ENCODE measurements around the gene ALOX12B.
"Not testable (repeated sequence)": the region's sequence is repeated elsewhere in the genome, so short reads cannot be mapped to it uniquely, and the experiment has no call there.

The ALOX12B gene

DNA sequence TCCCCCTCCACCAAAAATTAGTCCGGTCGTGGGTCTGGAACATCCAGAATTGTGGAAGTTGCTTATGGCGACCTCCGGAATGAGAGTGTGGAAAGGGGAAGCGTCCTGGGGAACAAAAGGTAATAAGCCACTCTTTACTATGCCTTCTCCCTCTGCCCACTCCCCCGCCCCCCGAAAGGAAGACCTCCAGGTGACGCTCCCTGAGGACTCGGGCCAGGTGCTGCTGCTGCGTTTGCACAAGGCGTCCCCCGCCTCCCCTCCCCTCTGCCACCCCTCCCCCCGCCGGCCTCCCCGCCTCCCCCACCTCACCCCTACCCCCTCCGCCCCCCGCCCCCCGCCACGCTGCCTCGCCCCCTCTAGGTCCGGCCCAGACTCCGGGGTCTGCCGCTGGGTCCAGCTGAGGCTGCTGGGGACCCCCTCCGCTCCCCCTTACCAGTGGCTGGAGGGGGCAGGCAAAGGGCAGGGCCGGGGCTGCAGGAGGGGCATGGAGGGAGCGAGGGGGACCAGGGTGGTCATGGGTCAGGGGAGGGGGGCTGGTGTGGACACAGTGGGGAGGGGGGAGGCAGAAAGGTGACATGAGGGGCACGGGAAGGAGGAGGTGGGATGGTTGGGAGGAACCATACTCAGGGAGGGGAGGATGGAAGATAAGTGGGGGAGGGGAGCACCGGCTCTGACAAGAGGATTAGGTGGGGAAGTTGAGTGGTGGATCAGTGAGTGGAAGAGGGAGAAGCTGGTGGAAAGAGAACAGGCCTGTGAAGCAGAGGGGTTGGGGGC lies 23.6 kb downstream of the ALOX12B start:
- DNase-seq (ENCODE audit: low spot score): no peak

DNA sequence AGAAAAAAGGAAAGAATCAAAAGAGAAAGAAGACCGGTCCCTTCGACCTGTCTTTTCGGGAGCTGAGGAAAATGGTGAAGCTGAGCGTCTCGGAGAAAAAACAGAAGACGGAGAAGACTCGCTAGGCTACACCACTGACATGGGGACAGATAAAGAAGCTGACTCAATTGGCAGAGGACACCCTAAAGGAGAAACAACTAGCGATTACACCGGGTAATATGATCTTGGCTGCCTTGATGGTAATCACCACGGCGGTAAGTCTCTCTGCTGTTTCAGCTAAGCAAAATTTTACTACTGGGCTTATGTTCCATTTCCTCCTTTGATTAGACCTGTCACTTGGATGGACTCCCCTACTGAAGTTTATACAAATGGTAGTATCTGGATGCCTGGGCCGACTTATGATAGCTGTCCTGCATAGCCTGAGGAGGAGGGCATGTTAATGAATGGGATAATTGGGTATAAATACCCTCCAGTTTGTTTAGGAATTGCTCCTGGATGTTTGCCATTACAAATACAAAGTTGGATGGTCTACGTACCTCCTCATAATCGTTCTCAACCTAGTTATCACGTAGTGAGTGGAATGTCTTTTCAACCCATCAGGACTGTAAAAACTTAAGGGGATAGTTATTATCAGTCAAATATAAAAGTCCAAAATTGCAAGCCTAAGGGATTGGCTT lies 24.6 kb downstream of the ALOX12B start:
- no peak for DNase-seq (ENCODE audit: low spot score)

DNA sequence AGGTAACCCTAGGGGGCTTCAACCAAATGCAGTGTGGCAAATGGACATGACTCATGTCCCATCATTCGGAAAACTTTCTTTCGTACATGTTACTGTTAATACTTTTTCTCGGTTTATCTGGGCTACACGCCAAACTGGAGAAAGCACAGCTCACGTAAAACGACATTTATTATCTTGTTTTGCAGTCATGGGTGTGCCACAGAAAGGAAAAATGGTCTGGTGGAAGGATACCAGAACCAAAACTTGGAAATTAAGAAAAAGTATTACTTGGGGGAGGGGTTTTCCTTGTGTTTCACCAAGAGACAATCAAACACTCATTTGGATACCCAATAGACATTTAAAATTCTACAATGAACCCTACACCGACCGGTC lies 25.1 kb downstream of the ALOX12B start:
- no peak for DNase-seq (ENCODE audit: low spot score)

DNA sequence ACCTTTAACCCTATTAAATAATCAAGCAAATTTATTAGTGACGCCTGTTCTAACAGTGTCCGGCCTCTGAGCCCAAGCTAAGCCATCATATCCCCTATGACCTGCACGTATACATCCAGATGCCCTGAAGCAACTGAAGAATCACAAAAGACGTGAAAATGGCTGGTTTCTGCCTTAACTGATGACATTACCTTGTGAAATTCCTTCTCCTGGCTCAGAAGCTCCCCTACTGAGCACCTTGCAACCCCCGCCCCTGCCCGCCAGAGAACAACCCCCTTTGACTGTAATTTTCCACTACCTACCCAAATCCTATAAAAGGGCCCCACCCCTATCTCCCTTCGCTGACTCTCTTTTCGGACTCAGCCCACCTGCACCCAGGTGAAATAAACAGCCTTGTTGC lies 25.7 kb downstream of the ALOX12B start:
- DNase-seq (ENCODE audit: low spot score): not testable (repeated sequence)

DNA sequence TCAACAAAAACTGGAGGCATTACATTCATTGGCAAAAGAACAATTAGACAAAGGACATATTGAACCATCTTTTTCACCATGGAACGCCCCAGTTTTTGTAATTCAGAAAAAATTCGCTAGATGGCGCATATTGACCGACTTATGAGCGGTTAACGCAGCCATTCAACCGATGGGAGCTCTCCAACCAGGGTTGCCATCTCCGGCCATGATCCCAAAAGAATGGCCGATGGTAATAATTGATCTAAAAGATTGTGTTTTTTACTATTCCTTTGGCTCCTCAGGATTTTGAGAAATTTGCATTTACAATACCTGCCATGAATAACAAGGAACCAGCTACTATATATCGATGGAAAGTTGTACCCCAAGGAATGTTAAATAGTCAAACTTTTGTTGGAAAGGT lies 27.2 kb downstream of the ALOX12B start:
- peak; percentile 76 for DNase-seq (ENCODE audit: low spot score)

DNA sequence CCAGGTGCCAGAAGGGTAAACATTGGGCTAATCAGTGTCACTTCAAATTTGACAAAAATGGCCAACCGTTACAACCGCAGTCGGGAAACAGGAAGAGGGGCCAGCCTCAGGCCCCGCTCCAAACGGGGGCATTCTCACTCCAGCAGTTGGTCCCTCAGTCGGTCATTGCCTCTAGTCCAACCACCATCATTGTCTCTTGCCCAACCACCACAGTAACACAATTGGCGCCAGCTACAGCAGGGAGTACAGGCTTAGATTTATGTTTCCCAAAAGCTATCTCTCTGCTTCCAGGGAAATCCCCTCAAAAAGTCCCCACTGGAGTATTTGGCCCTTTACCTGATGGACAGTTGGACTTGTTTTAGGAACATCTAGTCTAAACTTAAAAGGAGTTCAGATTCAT lies 28.4 kb downstream of the ALOX12B start:
- DNase-seq (ENCODE audit: low spot score): no peak

DNA sequence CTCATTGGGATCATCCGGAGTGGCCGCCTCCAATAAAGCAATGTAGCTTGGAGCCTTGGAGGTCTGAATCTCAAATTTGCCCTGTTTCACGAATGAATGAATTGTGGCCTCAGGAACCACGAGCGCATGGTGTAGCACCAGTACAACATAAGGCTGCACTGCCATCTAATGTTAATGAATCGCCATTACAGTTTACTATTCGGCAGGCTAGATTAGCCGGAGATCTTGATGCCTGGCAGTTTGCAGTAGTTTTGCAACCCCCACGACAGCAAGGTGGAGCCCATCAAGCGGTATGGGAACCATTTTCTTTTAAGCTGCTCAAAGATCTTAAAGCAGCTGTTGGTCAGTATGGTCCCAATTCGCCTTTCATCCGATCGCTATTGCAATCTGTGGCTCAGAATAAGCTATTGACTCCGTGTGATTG lies 29.8 kb downstream of the ALOX12B start:
- peak; percentile 74 for DNase-seq (ENCODE audit: low spot score)

DNA sequence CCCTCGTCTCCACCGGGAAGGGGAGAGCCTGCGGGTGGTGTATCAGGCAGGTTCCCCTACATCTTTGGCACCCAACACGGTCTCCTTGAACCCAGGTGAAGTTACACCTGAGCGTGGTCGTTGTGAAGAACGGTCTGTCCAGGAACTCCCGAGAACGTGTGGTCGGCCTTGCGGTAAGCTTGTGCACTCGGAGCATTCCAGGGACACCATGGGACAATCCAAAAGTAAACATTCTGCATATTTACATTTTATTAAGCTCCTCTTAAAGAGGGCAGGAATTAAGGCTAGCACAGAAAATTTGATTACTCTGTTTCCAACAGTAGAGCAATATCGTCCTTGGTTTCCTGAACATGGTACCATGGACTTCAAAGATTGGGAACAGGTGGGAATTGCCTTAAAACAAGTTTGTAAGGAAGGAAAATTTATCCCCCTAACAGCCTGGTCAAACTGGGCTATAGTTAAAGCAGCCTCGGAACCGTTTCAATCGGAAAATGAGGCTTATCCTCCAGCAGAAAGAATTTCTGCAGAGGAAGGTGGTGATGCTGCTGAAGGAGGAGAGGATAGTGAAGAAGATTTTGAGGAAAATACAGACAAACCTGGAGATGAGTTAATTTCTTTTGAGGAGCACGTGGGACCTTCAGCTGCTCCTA lies 30.4 kb downstream of the ALOX12B start:
- no peak for DNase-seq (ENCODE audit: low spot score)

DNA sequence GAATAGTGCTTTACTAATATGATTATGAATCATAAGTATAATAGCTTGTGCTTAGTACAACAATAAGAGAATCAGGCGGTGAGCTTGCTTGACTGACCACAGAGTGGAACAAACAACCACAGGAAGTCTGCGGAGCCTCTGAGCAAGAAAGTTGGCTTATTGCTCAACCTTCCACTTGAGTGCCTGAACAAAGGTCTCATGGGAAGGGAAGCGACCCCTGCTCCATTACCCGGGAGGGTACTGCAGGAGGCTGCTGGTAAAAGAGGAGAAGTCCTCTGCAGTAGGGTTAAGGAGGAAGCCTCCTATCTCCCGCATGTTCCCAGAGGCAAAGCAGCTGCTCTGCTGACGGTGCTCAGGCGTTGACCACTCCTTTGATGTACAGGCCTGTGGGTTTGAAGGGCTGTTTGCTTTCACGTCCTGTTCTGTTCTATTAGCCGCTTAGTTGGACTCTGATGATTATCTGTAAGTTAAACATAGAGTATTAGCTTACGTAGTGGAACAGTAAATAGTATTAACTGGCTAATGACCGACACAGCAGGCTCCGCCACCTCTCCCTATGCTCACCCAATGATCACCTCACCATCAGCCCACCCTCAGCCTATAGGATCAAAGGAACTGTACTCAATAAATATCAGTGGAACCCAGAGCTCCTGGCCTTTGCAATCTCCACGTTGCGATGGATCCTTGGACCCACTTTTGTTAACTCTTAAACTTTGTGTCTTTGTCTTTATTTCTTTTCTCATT lies 31.1 kb downstream of the ALOX12B start:
- DNase-seq (ENCODE audit: low spot score): no peak

DNA sequence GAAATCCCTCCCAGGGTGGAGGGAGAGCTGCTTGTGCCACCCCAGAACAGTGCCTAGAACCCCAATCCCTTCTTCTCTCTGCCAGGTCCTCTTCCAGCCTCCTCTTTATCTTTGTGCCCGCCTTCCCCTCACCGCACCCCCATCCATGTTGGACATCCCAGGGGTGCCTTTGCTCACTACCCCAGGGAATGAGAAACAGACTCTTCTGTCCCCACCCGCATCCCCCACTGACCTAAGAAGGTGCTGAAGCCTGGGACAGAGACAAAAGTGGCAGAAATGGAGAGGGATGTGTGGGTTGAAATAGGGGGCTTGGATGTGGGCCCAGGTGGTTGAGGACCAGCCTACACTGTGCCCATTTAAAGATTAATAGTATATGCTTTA lies 31.7 kb downstream of the ALOX12B start:
- no peak for DNase-seq (ENCODE audit: low spot score)

DNA sequence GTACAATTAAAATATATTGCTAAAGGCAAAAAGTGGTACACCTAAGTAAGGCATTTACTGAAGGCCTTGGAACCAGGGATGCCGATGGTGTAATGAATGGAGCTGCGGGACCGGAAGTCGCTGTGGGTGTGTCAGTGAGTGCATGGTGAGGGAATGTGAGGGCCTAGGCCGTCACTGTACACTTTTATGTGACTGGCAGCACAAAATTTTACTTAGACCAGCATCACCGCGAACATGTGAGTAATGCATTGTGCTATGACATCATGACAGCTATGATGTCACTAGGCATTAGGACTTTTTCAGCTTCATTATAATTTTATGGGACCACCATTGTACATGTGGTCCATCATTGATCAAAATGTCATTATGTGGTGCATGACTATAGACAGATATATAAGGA lies 33.9 kb downstream of the ALOX12B start:
- DNase-seq (ENCODE audit: low spot score): no peak

DNA sequence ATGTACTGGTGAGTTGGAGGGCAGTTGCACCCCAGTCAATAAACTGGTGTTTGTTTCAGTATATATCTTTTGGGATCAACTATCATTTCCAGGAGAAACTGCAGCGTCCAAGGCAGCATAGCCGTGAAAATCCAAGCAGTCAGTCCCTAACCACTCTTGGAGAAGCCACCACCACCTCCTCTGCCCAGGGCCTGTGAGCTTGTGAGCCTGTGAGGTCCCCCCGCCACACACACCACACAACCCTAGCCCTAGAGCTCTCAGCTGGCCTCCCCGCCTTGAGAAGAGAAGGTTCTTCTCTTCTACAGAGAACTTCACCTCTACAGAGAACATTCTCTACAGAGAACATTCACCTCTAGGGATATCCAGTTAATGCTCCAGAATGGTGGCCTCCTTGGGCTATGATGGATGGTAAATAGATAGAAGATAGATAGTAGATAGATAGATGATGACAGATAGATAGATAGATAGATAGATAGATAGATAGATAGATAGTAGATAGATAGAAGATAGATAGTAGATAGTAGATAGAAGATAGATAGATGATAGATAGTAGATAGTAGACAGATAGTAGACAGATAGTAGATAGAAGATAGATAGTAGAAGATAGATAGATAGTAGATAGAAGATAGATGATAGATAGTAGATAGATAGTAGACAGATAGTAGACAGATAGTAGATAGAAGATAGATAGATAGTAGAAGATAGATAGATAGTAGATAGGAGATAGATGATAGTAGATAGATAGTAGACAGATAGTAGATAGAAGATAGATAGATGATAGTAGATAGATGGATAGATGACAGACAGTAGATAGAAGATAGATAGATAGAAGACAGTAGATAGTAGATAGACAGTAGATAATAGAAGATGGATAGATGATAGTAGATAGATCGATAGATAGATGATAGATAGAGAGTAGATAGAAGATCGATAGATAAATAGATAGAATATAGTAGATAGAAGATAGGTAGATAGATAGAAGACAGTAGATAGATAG lies 35.0 kb downstream of the ALOX12B start:
- no peak for DNase-seq (ENCODE audit: low spot score)

DNA sequence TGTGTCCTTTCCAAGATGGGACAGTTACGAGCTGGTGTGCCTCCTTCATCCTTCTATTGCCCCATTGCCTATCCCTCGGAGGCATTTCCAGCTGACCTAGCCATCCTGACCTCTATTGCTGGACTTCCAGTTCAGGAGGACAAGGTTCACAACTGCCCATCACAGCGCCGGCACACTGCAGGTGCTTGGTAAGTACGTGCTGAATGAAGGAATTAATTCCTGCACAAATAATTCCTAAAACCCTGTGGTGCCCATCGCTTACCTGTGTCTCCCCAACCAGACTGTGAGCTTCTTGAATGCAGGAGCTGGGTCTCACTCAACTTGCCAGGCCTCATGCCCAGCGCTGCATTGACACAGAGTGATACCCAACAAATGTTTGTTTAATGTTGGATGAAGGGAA lies 35.7 kb downstream of the ALOX12B start:
- no peak for DNase-seq (ENCODE audit: low spot score)

DNA sequence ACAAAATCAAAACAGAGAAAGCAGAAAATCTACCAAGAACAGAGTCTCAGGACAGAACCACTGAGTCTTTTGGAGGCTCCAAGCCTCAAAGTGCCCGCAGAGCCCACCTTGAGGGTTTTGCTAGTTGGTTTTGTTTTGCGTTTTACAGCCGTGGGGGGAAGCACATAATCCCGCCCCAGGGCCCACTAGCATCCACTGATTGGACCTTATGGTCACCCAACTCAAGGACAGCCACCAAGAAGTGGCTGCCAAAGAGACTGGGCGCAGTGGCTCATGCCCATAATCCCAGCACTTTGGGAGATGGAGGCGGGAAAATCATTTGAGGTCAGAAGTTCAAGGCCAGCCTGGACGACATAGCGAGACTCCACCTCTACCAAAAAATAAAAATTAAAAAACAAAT lies 38.8 kb downstream of the ALOX12B start:
- no peak for DNase-seq (ENCODE audit: low spot score)

DNA sequence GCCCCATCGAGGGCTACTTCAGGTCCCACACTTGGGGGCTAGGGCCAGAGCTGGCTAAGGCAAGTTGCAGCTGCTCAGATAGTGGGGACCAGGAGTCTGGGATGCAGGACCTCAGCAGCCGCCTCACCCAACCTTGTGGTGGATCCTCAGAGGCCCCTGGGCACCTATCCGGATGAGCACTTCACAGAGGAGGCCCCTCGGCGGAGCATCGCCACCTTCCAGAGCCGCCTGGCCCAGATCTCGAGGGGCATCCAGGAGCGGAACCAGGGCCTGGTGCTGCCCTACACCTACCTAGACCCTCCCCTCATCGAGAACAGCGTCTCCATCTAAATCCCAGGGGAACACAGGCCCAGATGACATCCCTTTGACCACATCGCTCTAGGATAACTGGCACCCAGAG lies 39.3 kb downstream of the ALOX12B start:
- no peak for DNase-seq (ENCODE audit: low spot score)

DNA sequence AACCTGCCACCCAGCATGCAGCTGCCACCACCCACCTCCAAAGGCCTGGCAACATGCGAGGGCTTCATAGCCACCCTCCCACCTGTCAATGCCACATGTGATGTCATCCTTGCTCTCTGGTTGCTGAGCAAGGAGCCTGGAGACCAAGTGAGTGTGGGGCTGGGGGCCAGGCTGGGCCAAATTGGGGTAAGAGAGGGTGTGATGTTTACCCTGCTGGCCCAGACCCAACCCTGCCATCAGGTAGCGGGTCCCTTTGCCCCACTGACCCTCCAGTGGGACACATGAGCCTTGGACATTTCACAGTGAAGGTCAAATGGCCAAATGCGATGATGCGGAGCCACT lies 39.8 kb downstream of the ALOX12B start:
- no peak for DNase-seq (ENCODE audit: low spot score)

DNA sequence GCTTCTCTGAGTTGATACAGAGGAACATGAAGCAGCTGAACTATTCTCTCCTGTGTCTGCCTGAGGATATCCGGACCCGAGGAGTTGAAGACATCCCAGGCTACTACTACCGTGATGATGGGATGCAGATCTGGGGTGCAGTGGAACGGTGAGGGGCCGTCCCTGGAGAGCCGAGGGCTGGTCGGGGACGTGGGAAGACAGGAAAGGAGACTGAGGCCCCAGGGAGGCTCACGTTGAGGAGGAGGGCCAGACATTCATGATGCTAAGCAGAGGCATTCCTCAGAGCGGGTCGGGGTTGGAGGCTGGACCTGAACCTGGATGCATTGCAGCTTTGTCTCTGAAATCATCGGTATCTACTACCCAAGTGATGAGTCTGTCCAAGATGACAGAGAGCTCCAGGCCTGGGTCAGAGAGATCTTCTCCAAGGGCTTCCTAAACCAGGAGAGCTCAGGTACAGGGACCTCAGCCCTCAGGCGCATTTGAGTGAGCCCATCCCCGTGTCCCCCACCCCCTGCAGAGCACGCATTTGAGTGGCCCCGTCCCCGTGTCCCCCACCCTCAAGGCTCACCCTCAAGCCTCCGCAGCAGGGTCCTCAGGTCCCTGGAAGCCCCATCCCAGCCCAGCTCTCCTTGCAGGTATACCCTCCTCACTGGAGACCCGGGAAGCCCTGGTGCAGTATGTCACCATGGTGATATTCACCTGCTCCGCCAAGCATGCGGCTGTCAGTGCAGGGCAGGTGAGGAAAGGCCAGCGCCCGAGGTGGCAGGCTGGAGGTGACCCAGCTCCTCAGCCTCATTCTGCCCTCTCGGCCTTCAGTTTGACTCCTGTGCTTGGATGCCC lies 40.4 kb downstream of the ALOX12B start:
- no peak for DNase-seq (ENCODE audit: low spot score)

DNA sequence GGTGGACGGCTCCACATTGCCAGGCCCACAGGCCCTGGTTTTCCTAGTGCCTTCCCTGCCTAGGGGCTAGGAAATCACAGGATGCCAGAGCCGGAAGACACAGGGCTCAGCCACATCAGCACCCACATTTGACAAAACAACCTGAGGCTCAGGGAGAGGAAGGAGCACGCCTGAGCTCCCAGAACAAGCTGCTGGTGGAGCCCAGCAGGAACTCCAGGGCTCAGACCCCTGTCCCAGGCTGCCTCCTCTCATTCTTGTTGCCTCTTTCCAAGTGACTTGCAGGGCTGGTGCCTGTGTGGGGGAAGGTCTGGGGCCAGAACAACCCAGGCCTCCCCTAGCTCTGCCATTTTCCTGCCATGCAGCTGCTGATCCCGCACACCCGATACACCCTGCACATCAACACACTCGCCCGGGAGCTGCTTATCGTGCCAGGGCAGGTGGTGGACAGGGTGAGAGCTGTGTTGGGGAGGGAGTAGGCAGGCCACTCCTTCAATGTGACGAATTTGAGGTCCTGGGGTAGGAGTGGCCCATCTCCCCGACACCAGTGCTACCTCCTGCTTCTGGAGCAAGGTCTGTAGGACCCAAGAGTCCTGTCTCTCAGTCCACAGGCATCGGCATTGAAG lies 41.1 kb downstream of the ALOX12B start:
- no peak for DNase-seq (ENCODE audit: low spot score)

DNA sequence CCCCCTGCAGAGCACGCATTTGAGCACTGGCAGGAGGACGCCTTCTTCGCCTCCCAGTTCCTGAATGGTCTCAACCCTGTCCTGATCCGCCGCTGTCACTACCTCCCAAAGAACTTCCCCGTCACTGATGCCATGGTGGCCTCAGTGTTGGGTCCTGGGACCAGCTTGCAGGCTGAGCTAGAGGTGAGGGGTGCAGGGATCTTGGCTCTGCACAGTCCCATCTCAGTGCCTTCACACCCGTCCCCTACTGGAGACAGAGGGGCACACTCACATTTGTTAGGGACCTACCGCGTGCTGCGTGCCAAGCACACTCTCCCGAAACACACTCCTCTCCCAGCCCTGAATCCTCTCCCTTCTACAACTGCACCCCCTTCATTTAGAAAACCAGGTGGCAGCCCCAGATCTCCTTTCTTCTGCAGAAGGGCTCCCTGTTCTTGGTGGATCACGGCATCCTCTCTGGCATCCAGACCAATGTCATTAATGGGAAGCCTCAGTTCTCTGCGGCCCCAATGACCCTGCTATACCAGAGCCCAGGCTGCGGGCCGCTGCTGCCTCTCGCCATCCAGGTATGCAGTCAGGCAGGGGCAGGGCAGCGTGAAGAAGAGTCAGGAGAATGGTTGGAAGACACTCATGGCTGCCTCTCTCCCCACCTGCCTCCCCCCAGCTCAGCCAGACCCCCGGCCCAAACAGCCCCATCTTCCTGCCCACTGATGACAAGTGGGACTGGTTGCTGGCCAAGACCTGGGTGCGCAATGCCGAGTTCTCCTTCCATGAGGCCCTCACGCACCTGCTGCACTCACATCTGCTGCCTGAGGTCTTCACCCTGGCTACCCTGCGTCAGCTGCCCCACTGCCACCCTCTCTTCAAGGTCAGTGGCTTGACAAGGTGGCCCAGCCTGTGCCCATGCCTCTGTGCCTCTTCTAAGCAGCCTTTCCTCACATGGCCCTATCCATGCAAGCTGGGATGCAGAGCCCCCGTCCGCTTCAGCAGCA lies 42.4 kb downstream of the ALOX12B start:
- no peak for DNase-seq (ENCODE audit: low spot score)
